Raji (cell line): ENCODE measurements around the gene CCNF.

Source experiments
- POLR2A ChIP-seq: IDR thresholded peaks from 2 replicates; pipeline ENCODE4 v1.6.1; 2011; ENCODE audit warnings: low read depth, low read length, control low read depth; ENCODE audit not compliant: insufficient read depth

Gene CCNF

GRCh38 chr16:2429034-2429770, at the start of gene CCNF:
CCNF (plus strand) TSS chr16:2429447; CDS start chr16:2429482, 35 bp downstream.
- peak; percentile 73 for TF ChIP-seq POLR2A

GRCh38 chr16:2383501-2383900, 45.7 kb upstream of the CCNF start:
- TF ChIP-seq POLR2A, result no peak

GRCh38 chr16:2384426-2384825, 44.8 kb upstream of the CCNF start:
- TF ChIP-seq POLR2A, result no peak

GRCh38 chr16:2385190-2385836, 43.9 kb upstream of the CCNF start:
- no peak for TF ChIP-seq POLR2A

GRCh38 chr16:2386990-2387389, 42.3 kb upstream of the CCNF start:
- no peak for TF ChIP-seq POLR2A

GRCh38 chr16:2388139-2388874, 40.9 kb upstream of the CCNF start:
- no peak for TF ChIP-seq POLR2A

GRCh38 chr16:2388875-2389433, 40.3 kb upstream of the CCNF start:
- no peak for TF ChIP-seq POLR2A

- no peak for TF ChIP-seq POLR2A
Measured at GRCh38 chr16:2392025-2392424, 37.2 kb upstream of the CCNF start.

- TF ChIP-seq POLR2A, result no peak
Measured at GRCh38 chr16:2398520-2398919, 30.7 kb upstream of the CCNF start.

- TF ChIP-seq POLR2A, result no peak
Measured at GRCh38 chr16:2404099-2404498, 25.1 kb upstream of the CCNF start.

GRCh38 chr16:2415085-2415484, 14.2 kb upstream of the CCNF start:
- TF ChIP-seq POLR2A, result no peak

GRCh38 chr16:2420035-2420434, 9.2 kb upstream of the CCNF start:
- no peak for TF ChIP-seq POLR2A

GRCh38 chr16:2422123-2422867, 7.0 kb upstream of the CCNF start:
- TF ChIP-seq POLR2A, result peak; percentile 36; the same call in 1 of the 2 replicates

- no peak for TF ChIP-seq POLR2A
Measured at GRCh38 chr16:2424061-2425007, 4.9 kb upstream of the CCNF start.
